ENCODE results near the gene MB21D2.

Gene MB21D2

DNA sequence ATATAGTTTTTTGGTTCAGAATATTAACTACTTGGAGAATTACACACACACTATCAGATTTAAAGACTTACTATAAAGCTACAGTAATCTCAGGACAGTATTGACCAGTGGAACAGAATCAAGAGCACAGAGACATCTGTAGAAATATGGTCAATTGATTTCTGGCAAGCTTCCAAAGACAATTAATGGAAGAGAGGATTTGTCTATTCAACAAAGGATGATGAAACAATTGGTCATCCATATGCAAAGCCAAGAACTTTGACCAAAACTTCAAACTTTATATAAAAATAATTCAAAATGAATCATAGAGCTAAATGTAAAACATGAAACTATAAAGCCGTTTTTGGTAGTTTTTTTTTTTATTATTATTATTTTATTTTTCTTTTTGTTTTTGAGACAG lies 29.8 kb upstream of the MB21D2 start:
- H3K9me2 ChIP-seq (replicated peaks; ENCODE audit: low read depth, low read length): 0 out of 2 replicates have a peak, but pooled peaks cover 5% of the 10 kb centered on the region
- no peak overlapping the region for H3K9ac ChIP-seq (ENCODE audit: low read depth, low read length, poor library complexity, severe bottlenecking)
- no peak overlapping the region for H2AFZ ChIP-seq (ENCODE audit: low read length)
- no peaks in the 10 kb centered on the region for H3K27me3 ChIP-seq (ENCODE audit: insufficient read depth, low read length, poor library complexity, severe bottlenecking)
- no peaks in the 10 kb centered on the region for H3K4me1 ChIP-seq (ENCODE audit: insufficient read depth, low read length, poor library complexity, severe bottlenecking)
- H3K4me3 ChIP-seq (ENCODE audit: low read length, poor library complexity, severe bottlenecking): no peak overlapping the region
- H3K9me3 ChIP-seq (ENCODE audit: insufficient read depth, low read depth, low read length): no peaks in the 10 kb centered on the region
- no peaks in the 10 kb centered on the region for H3K36me3 ChIP-seq (ENCODE audit: insufficient read depth, low read length)
- no peaks in the 10 kb centered on the region for H3F3A ChIP-seq (ENCODE audit: low read depth)
- no peak overlapping the region for H3K4me2 ChIP-seq (ENCODE audit: low read depth, low read length, poor library complexity, severe bottlenecking)
- H4K20me1 ChIP-seq (ENCODE audit: insufficient read depth, low read length, poor library complexity, severe bottlenecking): no peaks in the 10 kb centered on the region
- H3K79me2 ChIP-seq (ENCODE audit: insufficient read depth, low read length): no peaks in the 10 kb centered on the region
- TF ChIP-seq, protein P1, sequence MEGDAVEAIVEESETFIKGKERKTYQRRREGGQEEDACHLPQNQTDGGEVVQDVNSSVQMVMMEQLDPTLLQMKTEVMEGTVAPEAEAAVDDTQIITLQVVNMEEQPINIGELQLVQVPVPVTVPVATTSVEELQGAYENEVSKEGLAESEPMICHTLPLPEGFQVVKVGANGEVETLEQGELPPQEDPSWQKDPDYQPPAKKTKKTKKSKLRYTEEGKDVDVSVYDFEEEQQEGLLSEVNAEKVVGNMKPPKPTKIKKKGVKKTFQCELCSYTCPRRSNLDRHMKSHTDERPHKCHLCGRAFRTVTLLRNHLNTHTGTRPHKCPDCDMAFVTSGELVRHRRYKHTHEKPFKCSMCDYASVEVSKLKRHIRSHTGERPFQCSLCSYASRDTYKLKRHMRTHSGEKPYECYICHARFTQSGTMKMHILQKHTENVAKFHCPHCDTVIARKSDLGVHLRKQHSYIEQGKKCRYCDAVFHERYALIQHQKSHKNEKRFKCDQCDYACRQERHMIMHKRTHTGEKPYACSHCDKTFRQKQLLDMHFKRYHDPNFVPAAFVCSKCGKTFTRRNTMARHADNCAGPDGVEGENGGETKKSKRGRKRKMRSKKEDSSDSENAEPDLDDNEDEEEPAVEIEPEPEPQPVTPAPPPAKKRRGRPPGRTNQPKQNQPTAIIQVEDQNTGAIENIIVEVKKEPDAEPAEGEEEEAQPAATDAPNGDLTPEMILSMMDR (conservative IDR thresholded peaks at IDR 0.05; ENCODE audit: low read length): no peak
- no peak for TF ChIP-seq EZH2phosphoT487 (IDR thresholded peaks at IDR 0.05; ENCODE audit: borderline replicate concordance)

DNA sequence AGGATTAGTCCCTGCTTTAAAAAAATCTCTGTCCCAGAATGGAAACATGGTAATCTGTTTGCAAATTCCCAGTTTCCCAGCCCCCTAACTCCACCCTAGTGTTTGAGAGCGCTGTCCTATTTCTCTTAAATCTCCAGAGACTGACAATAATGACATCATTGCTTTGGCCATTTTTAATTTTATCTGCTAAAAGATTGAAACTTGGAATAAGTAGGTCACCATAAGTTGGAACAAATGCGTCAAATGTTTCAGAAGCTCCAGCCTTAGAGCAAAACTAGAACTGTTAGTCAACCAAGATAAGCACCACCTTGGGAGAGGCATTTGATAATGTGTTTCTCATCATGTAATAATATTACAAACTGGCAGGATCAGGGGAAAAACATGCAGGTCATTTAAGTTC lies 25.7 kb upstream of the MB21D2 start:
- H3K9ac ChIP-seq (ENCODE audit: low read depth, low read length, poor library complexity, severe bottlenecking): no peak overlapping the region
- no peaks in the 10 kb centered on the region for H3F3A ChIP-seq (ENCODE audit: low read depth)
- H3K79me2 ChIP-seq (ENCODE audit: insufficient read depth, low read length): no peaks in the 10 kb centered on the region
- no peak overlapping the region for H3K4me2 ChIP-seq (ENCODE audit: low read depth, low read length, poor library complexity, severe bottlenecking)
- no peak overlapping the region for H2AFZ ChIP-seq (ENCODE audit: low read length)
- H3K36me3 ChIP-seq (ENCODE audit: insufficient read depth, low read length): no peaks in the 10 kb centered on the region
- H3K9me2 ChIP-seq (replicated peaks; ENCODE audit: low read depth, low read length): 0 out of 2 replicates have a peak, but pooled peaks cover 5% of the 10 kb centered on the region
- TF ChIP-seq, protein P1 (conservative IDR thresholded peaks at IDR 0.05; ENCODE audit: low read length): no peak
- TF ChIP-seq EZH2phosphoT487 (IDR thresholded peaks at IDR 0.05; ENCODE audit: borderline replicate concordance): no peak
- no peaks in the 10 kb centered on the region for H3K27me3 ChIP-seq (ENCODE audit: insufficient read depth, low read length, poor library complexity, severe bottlenecking)
- no peaks in the 10 kb centered on the region for H3K9me3 ChIP-seq (ENCODE audit: insufficient read depth, low read depth, low read length)
- H4K20me1 ChIP-seq (ENCODE audit: insufficient read depth, low read length, poor library complexity, severe bottlenecking): no peaks in the 10 kb centered on the region
- no peak overlapping the region for H3K4me3 ChIP-seq (ENCODE audit: low read length, poor library complexity, severe bottlenecking)
- no peaks in the 10 kb centered on the region for H3K4me1 ChIP-seq (ENCODE audit: insufficient read depth, low read length, poor library complexity, severe bottlenecking)

DNA sequence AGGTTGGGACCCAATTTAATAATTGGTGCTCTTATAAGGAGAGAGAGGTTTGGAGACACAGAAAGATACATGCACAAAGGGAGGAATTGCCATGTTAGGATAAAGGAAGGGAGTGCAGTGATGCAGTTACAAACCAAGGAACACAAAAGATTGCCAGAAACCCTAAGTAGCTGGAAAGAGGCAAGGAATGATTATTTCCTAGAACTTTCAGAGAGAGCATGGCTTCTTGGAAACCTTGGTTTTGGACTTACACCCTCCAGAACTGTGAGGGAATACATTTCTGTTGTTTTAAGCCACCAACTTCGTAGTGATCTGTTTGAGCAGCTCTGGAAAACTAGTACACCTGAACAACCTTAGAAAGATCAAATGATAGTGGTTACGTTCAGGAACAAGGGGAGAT lies 25.0 kb upstream of the MB21D2 start:
- H3K9ac ChIP-seq (ENCODE audit: low read depth, low read length, poor library complexity, severe bottlenecking): no peak overlapping the region
- H2AFZ ChIP-seq (ENCODE audit: low read length): no peak overlapping the region

More for the DNA sequence above, 25.0 kb upstream of the MB21D2 start:
- Histone ChIP-seq H3K9me2 (replicated peaks; ENCODE audit: low read depth, low read length) (0 out of 2 replicates have a peak, but pooled peaks cover 5% of the 10 kb centered on the region), H3F3A (ENCODE audit: low read depth) (no peaks in the 10 kb centered on the region), H3K9me3 (ENCODE audit: insufficient read depth, low read depth, low read length) (no peaks in the 10 kb centered on the region), H3K4me2 (ENCODE audit: low read depth, low read length, poor library complexity, severe bottlenecking) (no peak overlapping the region), H3K79me2 (ENCODE audit: insufficient read depth, low read length) (no peaks in the 10 kb centered on the region), H3K36me3 (ENCODE audit: insufficient read depth, low read length) (no peaks in the 10 kb centered on the region), H3K27me3 (ENCODE audit: insufficient read depth, low read length, poor library complexity, severe bottlenecking) (no peaks in the 10 kb centered on the region), H4K20me1 (ENCODE audit: insufficient read depth, low read length, poor library complexity, severe bottlenecking) (no peaks in the 10 kb centered on the region), H3K4me3 (ENCODE audit: low read length, poor library complexity, severe bottlenecking) (no peak overlapping the region), H3K4me1 (ENCODE audit: insufficient read depth, low read length, poor library complexity, severe bottlenecking) (no peaks in the 10 kb centered on the region)
- TF ChIP-seq, protein P1 (conservative IDR thresholded peaks at IDR 0.05; ENCODE audit: low read length): no peak
- TF ChIP-seq EZH2phosphoT487 (IDR thresholded peaks at IDR 0.05; ENCODE audit: borderline replicate concordance): no peak

Measured in Loucy (cell line).